ENCODE results near the gene PLPPR1.

GRCh38 chr9:101359679-101360078, 331.2 kb downstream of the PLPPR1 start:
- TF ChIP-seq CTCF (IDR thresholded peaks at IDR 0.05; ENCODE audit: insufficient read depth, low read length, poor library complexity, severe bottlenecking), result no peak
- TF ChIP-seq EZH2phosphoT487 (conservative IDR thresholded peaks at IDR 0.05; ENCODE audit: low read length), result no peak

Data from SU-DHL-6 (cell line).